BLaER1 treated with 17β-estradiol and CSF1 and Interleukin-3, amounts not matched to agents 10 nM and 100 nM (cell line): Measurements from ENCODE around the gene LAMA2.

Experiments used
- H3K27ac ChIP-seq, 11 experiments: shearing (Covaris generic); formaldehyde crosslinking; 2 replicates each; pipeline ENCODE4 v1.8.1; 2022
- H3K27me3 ChIP-seq, 11 experiments: shearing (Covaris generic); formaldehyde crosslinking; 2 replicates each; pipeline ENCODE4 v1.8.1; 2022
- H3K36me3 ChIP-seq, 11 experiments: shearing (Covaris generic); formaldehyde crosslinking; 2 replicates each; pipeline ENCODE4 v1.8.1; 2022
- H3K4me1 ChIP-seq, 10 experiments: shearing (Covaris generic); formaldehyde crosslinking; 2 replicates each; pipeline ENCODE4 v1.8.1; 2022
- H3K4me2 ChIP-seq, 11 experiments: shearing (Covaris generic); formaldehyde crosslinking; 2 replicates each; pipeline ENCODE4 v1.8.1; 2022
- H3K4me3 ChIP-seq, 10 experiments: shearing (Covaris generic); formaldehyde crosslinking; 2 replicates each; pipeline ENCODE4 v1.8.1; 2022
- H3K9ac ChIP-seq, 11 experiments: shearing (Covaris generic); formaldehyde crosslinking; 2 replicates each; pipeline ENCODE4 v1.8.1; 2022
- H3K9me3 ChIP-seq, 11 experiments: shearing (Covaris generic); formaldehyde crosslinking; replicated peaks in 1 of 11; 2 replicates each; pipeline ENCODE4 v1.8.1; 2022
- H4K20me1 ChIP-seq, 11 experiments: shearing (Covaris generic); formaldehyde crosslinking; 2 replicates each; pipeline ENCODE4 v1.8.1; 2022
- Cebpa-rat ChIP-seq, 11 experiments: shearing (Covaris generic); IDR thresholded peaks; 2 replicates each; pipeline ENCODE4 v1.8.1; 2022

LAMA2 gene

GRCh38 chr6:128857806-128858205 is 25.1 kb upstream of the LAMA2 start:
- Histone ChIP-seq H3K27me3 (no peaks in the 10 kb centered on the region), H3K4me1 (no peaks in the 10 kb centered on the region), H3K27ac (no peak overlapping the region), H3K36me3 (no peaks in the 10 kb centered on the region), H3K9me3 (peaks cover 6 to 21% (median 9%) of the 10 kb centered on the region in 11 experiments; a peak in 16 of 22 replicates), H3K9ac (no peak overlapping the region), H3K4me2 (no peak overlapping the region), H4K20me1 (no peaks in the 10 kb centered on the region), H3K4me3 (no peak overlapping the region)
- TF ChIP-seq Cebpa-rat (IDR thresholded peaks at IDR 0.05) = no peak

GRCh38 chr6:128860782-128861181 is 22.2 kb upstream of the LAMA2 start:
- no peak overlapping the region for H3K9ac ChIP-seq
- no peak for TF ChIP-seq Cebpa-rat (IDR thresholded peaks at IDR 0.05)
- no peaks in the 10 kb centered on the region for H3K36me3 ChIP-seq
- no peak overlapping the region for H3K27ac ChIP-seq
- no peak overlapping the region for H3K4me2 ChIP-seq
- no peak overlapping the region for H3K4me3 ChIP-seq
- H3K27me3 ChIP-seq = no peaks in the 10 kb centered on the region
- no peaks in the 10 kb centered on the region for H3K4me1 ChIP-seq
- H4K20me1 ChIP-seq = no peaks in the 10 kb centered on the region
- H3K9me3 ChIP-seq = peaks cover 6 to 21% (median 9%) of the 10 kb centered on the region in 11 experiments; a peak in 16 of 22 replicates

DNA sequence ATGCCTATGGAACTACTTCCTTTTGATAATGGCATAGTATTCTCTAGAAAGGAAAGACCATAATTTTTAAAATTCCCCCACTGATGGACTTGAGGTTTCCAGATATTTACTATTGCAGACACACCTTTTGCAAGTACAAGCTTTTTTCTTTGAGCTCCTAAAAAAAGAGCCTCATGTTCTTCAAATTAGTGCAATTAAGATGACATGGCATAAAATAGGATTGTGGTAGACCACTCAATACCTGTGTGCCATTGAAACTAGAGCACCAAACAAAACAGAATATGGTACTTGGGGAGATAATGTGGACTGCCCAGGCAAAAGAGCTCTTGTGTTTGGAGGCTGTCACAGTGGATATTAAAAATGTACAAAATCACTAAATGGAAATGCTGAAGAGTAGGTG is 19.0 kb upstream of the LAMA2 start:
- Histone ChIP-seq H3K27ac (no peak overlapping the region), H3K4me2 (no peak overlapping the region), H4K20me1 (no peaks in the 10 kb centered on the region), H3K4me3 (no peak overlapping the region), H3K4me1 (no peaks in the 10 kb centered on the region), H3K27me3 (no peaks in the 10 kb centered on the region), H3K9me3 (peaks cover 6 to 21% (median 9%) of the 10 kb centered on the region in 11 experiments; a peak in 16 of 22 replicates), H3K9ac (no peak overlapping the region), H3K36me3 (no peaks in the 10 kb centered on the region)
- TF ChIP-seq Cebpa-rat (IDR thresholded peaks at IDR 0.05) = no peak

DNA sequence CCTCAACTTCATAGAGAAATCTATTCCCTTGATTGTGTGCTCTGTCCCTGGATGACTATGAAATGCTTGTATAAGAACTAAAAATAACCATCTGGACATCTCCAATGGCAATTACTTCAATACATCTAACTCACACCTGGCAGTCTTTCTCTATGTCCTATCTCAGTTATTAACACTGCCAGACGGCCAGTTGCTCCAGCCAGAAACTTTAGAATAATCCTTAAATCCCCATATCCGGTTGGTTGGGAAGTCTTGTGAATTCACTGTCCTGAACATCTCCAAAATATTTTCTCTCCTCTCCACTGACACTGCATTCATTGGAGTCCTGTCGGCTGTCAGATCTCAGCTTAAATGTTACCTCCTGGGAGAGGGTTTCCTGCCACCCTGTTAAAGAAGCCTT is 12.2 kb upstream of the LAMA2 start:
- Histone ChIP-seq H3K27ac (no peak overlapping the region), H3K9me3 (no peaks in the 10 kb centered on the region), H3K4me2 (no peak overlapping the region), H3K4me1 (no peaks in the 10 kb centered on the region), H4K20me1 (no peaks in the 10 kb centered on the region), H3K27me3 (no peaks in the 10 kb centered on the region), H3K36me3 (no peaks in the 10 kb centered on the region), H3K9ac (no peak overlapping the region), H3K4me3 (no peak overlapping the region)
- no peak for TF ChIP-seq Cebpa-rat (IDR thresholded peaks at IDR 0.05)

DNA sequence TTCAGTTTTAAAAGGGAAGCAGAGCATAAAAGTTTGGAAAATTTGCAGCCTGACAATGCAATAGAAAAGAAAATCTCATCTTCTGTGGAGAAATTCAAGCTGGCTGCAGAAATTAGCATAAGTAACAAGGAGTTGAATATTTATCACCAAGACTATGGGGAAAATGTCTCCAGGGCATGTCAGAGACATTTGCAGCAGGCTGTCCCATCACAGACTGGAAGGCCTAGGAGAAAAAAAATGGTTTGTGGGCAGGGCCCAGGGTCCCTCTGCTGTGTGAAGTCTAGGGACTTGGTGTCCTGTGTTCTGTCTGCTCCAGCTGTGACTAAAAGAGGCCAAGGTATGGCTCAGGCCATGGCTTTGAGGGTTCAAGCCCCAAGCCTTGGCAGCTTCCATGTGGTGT is 8.1 kb upstream of the LAMA2 start:
- no peak for TF ChIP-seq Cebpa-rat (IDR thresholded peaks at IDR 0.05)
- no peak overlapping the region for H3K27ac ChIP-seq
- H3K36me3 ChIP-seq = no peaks in the 10 kb centered on the region
- no peak overlapping the region for H3K4me3 ChIP-seq
- H3K27me3 ChIP-seq = no peaks in the 10 kb centered on the region
- H4K20me1 ChIP-seq = no peaks in the 10 kb centered on the region
- H3K9me3 ChIP-seq = no peaks in the 10 kb centered on the region
- no peak overlapping the region for H3K4me2 ChIP-seq
- H3K4me1 ChIP-seq = no peaks in the 10 kb centered on the region
- H3K9ac ChIP-seq = no peak overlapping the region

DNA sequence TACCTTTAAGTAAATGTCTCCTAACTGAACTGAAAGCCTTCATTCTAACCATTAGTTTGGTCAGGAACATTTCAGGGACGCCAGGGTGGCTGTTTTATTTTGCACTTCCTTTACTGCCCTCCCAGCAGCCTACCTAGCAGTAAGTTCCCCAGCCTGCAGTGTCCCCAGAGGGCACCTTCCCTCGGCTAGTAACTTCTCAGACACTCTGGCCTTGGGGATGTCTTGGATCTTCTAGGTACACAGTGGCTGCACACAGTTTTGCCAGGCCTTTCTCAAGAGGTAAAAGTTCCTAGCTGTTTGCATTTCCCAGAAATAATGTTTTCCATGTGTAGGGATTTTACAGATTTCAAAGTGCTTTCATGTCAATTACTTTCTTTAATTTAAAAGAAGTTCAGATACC is 378 bp upstream of the LAMA2 start:
- Histone ChIP-seq H3K4me3 (no peak overlapping the region), H3K4me1 (no peaks in the 10 kb centered on the region), H3K36me3 (no peaks in the 10 kb centered on the region), H3K9me3 (no peaks in the 10 kb centered on the region), H3K27me3 (no peaks in the 10 kb centered on the region), H3K4me2 (no peak overlapping the region), H3K27ac (no peak overlapping the region), H4K20me1 (no peaks in the 10 kb centered on the region), H3K9ac (no peak overlapping the region)
- TF ChIP-seq Cebpa-rat (IDR thresholded peaks at IDR 0.05) = no peak

- Histone ChIP-seq H3K4me3 (no peak overlapping the region), H3K27me3 (no peaks in the 10 kb centered on the region), H3K36me3 (no peaks in the 10 kb centered on the region), H3K9ac (no peak overlapping the region), H3K4me2 (no peak overlapping the region), H4K20me1 (no peaks in the 10 kb centered on the region), H3K4me1 (no peaks in the 10 kb centered on the region), H3K9me3 (no peaks in the 10 kb centered on the region), H3K27ac (no peak overlapping the region)
- TF ChIP-seq Cebpa-rat (IDR thresholded peaks at IDR 0.05) = no peak
These were observed 968 bp downstream of the LAMA2 start for GRCh38 chr6:128883906-128884305.

DNA sequence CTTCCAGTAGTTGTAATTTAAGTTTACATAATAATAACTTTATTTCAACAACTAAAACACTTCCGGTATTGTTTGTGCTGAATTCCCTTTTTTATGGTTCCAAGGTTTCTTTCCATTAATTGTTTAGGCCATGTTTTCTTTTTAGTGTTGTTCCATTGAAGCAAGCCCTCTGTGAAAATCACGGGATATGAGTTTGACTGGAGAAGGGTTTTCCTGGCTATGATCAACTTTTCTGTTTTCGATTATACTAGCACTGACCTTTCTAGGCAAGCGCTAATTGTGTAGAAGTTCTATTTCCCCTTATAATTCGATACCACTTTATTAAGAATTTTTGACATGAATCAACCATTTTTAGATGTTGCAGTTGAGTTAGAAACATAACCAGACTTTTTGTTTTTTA is 2.4 kb downstream of the LAMA2 start:
- no peak for TF ChIP-seq Cebpa-rat (IDR thresholded peaks at IDR 0.05)
- Histone ChIP-seq H3K4me3 (no peak overlapping the region), H3K27me3 (no peaks in the 10 kb centered on the region), H4K20me1 (no peaks in the 10 kb centered on the region), H3K4me1 (no peaks in the 10 kb centered on the region), H3K36me3 (no peaks in the 10 kb centered on the region), H3K4me2 (no peak overlapping the region), H3K9me3 (no peaks in the 10 kb centered on the region), H3K9ac (no peak overlapping the region), H3K27ac (no peak overlapping the region)

DNA sequence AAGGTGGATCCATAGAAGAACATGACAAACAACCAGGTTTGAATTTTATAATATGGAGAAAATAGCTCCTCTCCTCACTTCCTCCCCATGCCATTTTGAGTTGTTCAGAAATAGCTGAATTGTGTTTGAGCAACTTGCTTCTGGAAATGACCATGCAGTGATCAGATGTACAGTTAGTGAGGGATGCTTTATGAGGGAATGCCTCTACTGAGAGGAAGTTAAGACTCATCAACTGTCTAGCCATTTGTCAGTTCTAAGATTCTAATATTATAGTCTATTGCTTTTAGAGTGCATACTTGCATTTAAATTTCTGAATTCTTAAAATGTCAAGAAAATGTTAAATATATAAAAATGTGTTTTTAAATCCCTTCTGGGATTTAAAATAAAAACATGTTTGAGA is 3.8 kb downstream of the LAMA2 start:
- no peak for TF ChIP-seq Cebpa-rat (IDR thresholded peaks at IDR 0.05)
- H4K20me1 ChIP-seq = no peaks in the 10 kb centered on the region
- no peaks in the 10 kb centered on the region for H3K36me3 ChIP-seq
- H3K4me2 ChIP-seq = no peak overlapping the region
- no peak overlapping the region for H3K4me3 ChIP-seq
- H3K4me1 ChIP-seq = no peaks in the 10 kb centered on the region
- no peaks in the 10 kb centered on the region for H3K9me3 ChIP-seq
- no peak overlapping the region for H3K9ac ChIP-seq
- no peak overlapping the region for H3K27ac ChIP-seq
- H3K27me3 ChIP-seq = no peaks in the 10 kb centered on the region

- H3K27ac ChIP-seq = no peak overlapping the region
- no peaks in the 10 kb centered on the region for H3K9me3 ChIP-seq
- H3K9ac ChIP-seq = no peak overlapping the region
- H4K20me1 ChIP-seq = no peaks in the 10 kb centered on the region
- no peak for TF ChIP-seq Cebpa-rat (IDR thresholded peaks at IDR 0.05)
- no peaks in the 10 kb centered on the region for H3K36me3 ChIP-seq
- no peak overlapping the region for H3K4me3 ChIP-seq
- no peak overlapping the region for H3K4me2 ChIP-seq
- H3K27me3 ChIP-seq = no peaks in the 10 kb centered on the region
- H3K4me1 ChIP-seq = no peaks in the 10 kb centered on the region
These were observed 5.7 kb downstream of the LAMA2 start for GRCh38 chr6:128888444-128889175.
